Tibial nerve (tissue), 4 donors: Measurements from ENCODE around the gene CCDC9B. TPM values are rescaled to one million over a fixed set of nuclear protein-coding genes. Genes with fewer than 3 reads are reported as not detected.

Experiments used
- DNase-seq, 2 donors: peaks; one replicate each; pipeline ENCODE4 v3.0.0-alpha.2; 2019; ENCODE audit warnings: low spot score in 2 of 2
- H3K27ac ChIP-seq, 4 donors: fragments of 200-600 bp; sonication (generic) in 3 of 4; one replicate each; pipeline ENCODE4 v1.5.1; 2017 to 2019; ENCODE audit warnings: mild to moderate bottlenecking in 1 of 4
- H3K27me3 ChIP-seq, 2 donors: fragments of 200-600 bp; sonication (generic) in 1 of 2; one replicate each; pipeline versions ENCODE4 v1.5.1 to v1.6.0; 2017 to 2019
- H3K36me3 ChIP-seq, 3 donors: fragments of 200-600 bp; sonication (generic); one replicate each; pipeline ENCODE4 v1.5.1; 2018 to 2019
- H3K4me1 ChIP-seq, 4 donors: fragments of 200-600 bp; sonication (generic) in 3 of 4; one replicate each; pipeline ENCODE4 v1.5.1; 2017 to 2019
- H3K4me3 ChIP-seq, 4 donors: fragments of 200-600 bp; sonication (generic) in 3 of 4; one replicate each; pipeline ENCODE4 v1.5.1; 2017 to 2019; ENCODE audit warnings: mild to moderate bottlenecking in 1 of 4, moderate library complexity in 1 of 4
- H3K9me3 ChIP-seq, 4 donors: fragments of 200-600 bp; sonication (generic) in 3 of 4; one replicate each; pipeline ENCODE4 v1.5.1; 2017 to 2019
- EP300 ChIP-seq, 2 donors: sonication (generic); formaldehyde crosslinking; IDR thresholded peaks; one replicate each; pipeline ENCODE4 v1.6.1; 2017; ENCODE audit warnings: antibody characterized with exemption in 2 of 2, mild to moderate bottlenecking in 1 of 2
- POLR2A ChIP-seq, 2 donors: fragments of 450-650 bp; IDR thresholded peaks; one replicate each; pipeline ENCODE4 v1.6.1; 2017; ENCODE audit warnings: antibody characterized with exemption in 2 of 2, mild to moderate bottlenecking in 2 of 2, moderate library complexity in 2 of 2
- WGBS, 2 donors: methylation state at CpG; one replicate each; pipeline ENCODE4 v1.1.5; 2018; 5-methylcytosine and 5-hydroxymethylcytosine counted together
- total RNA-seq, 4 donors: library from RNA; depleted of rRNA; stranded (reverse); fragments of >200 nt; gene quantifications; one replicate each; pipeline ENCODE4 v1.1.0, GENCODE V29; 2016
- TF ChIP-seq, protein P1 (sequence below), 5 experiments: fragments of 200-600 bp in 3 of 5; fragments of 450-650 bp in 2 of 5; sonication (generic) in 3 of 5; IDR thresholded peaks; one replicate each; pipeline ENCODE4 v1.5.1; 2016 to 2019; ENCODE audit warnings: antibody characterized with exemption in 5 of 5, mild to moderate bottlenecking in 3 of 5, moderate library complexity in 2 of 5

The CCDC9B gene
- total RNA-seq, 4 donors from 2014 or later, result 19.3 to 22.8 (median 21.2) TPM

GRCh38 chr15:40282147-40282868, 58.4 kb downstream of the CCDC9B start:
- no peak for DNase-seq
- 2% methylated on average over 35 to 70 of the region's 92 CpGs for WGBS, 2 donors

GRCh38 chr15:40281801-40282146, 59.0 kb downstream of the CCDC9B start:
- no peaks in the 10 kb centered on the region for H3K36me3 ChIP-seq
- H3K27ac ChIP-seq, result no peak overlapping the region
- H3K9me3 ChIP-seq, result no peaks in the 10 kb centered on the region
- peaks cover 0 to 46% (median 20%) of the 10 kb centered on the region in 4 donors for H3K4me1 ChIP-seq
- 0 to 8% methylated on average over 6 to 29 of the region's 51 CpGs for WGBS, 2 donors
- peaks cover 0 to 79% of the 10 kb centered on the region in 2 donors for H3K27me3 ChIP-seq
- H3K4me3 ChIP-seq, result peak overlapping the region in 3 of 4 donors; percentile 20 to 50 (median 49)
- TF ChIP-seq POLR2A (IDR thresholded peaks at IDR 0.05), result no peak
- no peak for DNase-seq

More at GRCh38 chr15:40282147-40282868, 58.4 kb downstream of the CCDC9B start:
- H3K9me3 ChIP-seq, result no peaks in the 10 kb centered on the region
- H3K4me3 ChIP-seq, result peak overlapping the region; percentile 20 to 50 (median 40)
- H3K36me3 ChIP-seq, result no peaks in the 10 kb centered on the region
- no peak for TF ChIP-seq EP300 (IDR thresholded peaks at IDR 0.05)
- TF ChIP-seq, protein P1, sequence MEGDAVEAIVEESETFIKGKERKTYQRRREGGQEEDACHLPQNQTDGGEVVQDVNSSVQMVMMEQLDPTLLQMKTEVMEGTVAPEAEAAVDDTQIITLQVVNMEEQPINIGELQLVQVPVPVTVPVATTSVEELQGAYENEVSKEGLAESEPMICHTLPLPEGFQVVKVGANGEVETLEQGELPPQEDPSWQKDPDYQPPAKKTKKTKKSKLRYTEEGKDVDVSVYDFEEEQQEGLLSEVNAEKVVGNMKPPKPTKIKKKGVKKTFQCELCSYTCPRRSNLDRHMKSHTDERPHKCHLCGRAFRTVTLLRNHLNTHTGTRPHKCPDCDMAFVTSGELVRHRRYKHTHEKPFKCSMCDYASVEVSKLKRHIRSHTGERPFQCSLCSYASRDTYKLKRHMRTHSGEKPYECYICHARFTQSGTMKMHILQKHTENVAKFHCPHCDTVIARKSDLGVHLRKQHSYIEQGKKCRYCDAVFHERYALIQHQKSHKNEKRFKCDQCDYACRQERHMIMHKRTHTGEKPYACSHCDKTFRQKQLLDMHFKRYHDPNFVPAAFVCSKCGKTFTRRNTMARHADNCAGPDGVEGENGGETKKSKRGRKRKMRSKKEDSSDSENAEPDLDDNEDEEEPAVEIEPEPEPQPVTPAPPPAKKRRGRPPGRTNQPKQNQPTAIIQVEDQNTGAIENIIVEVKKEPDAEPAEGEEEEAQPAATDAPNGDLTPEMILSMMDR (IDR thresholded peaks at IDR 0.05), result peak in 2 of 5 experiments; percentile 33 to 37
- peaks cover 0 to 46% (median 20%) of the 10 kb centered on the region in 4 donors for H3K4me1 ChIP-seq
- no peak overlapping the region for H3K27ac ChIP-seq
- peaks cover 0 to 76% of the 10 kb centered on the region in 2 donors for H3K27me3 ChIP-seq

Other genes starting within 250 kb of the CCDC9B start
- gene BMF, start 232.1 kb downstream of the CCDC9B start, total RNA-seq, result 1 to 10 TPM; 2.7 to 6.3 (median 4.2) TPM
- 1 to 10 TPM in 2 of 4 donors, under 1 TPM in 1, not detected in 1; 0.22 to 6.9 (median 3.9) TPM for gene BUB1B, start 179.9 kb downstream of the CCDC9B start, total RNA-seq
- 1 to 10 TPM in 1 of 4 donors, under 1 TPM in 1, not detected in 2; 0.84 to 2.0 TPM for gene PAK6, start 101.9 kb downstream of the CCDC9B start, total RNA-seq
- gene ANKRD63, start 57.9 kb downstream of the CCDC9B start, total RNA-seq, result not detected
- gene PLCB2, start 33.0 kb downstream of the CCDC9B start, total RNA-seq, result 10 to 100 TPM; 14.9 to 42.3 (median 17.0) TPM
- 10 to 100 TPM; 13.8 to 25.9 (median 20.5) TPM for gene INAFM2, start 17.2 kb downstream of the CCDC9B start, total RNA-seq
- gene PHGR1, start 10.1 kb upstream of the CCDC9B start, total RNA-seq, result not detected
- gene DISP2, start 17.3 kb upstream of the CCDC9B start, total RNA-seq, result under 1 TPM; under 0.01 to 0.22 (median 0.10) TPM
- gene KNSTRN, start 41.8 kb upstream of the CCDC9B start, total RNA-seq, result 1 to 10 TPM; 3.3 to 7.1 (median 4.2) TPM
- gene IVD, start 64.9 kb upstream of the CCDC9B start, total RNA-seq, result 10 to 100 TPM; 62.8 to 88.6 (median 76.7) TPM
- gene BAHD1, start 100.0 kb upstream of the CCDC9B start, total RNA-seq, result 10 to 100 TPM; 12.3 to 25.5 (median 16.2) TPM
- 10 to 100 TPM in 3 of 4 donors, 1 to 10 TPM in 1; 5.7 to 27.8 (median 15.4) TPM for gene CHST14, start 130.0 kb upstream of the CCDC9B start, total RNA-seq
- gene CCDC32, start 224.1 kb upstream of the CCDC9B start, total RNA-seq, result 10 to 100 TPM; 21.6 to 43.9 (median 33.0) TPM
- 10 to 100 TPM in 1 of 4 donors, 1 to 10 TPM in 3; 4.3 to 11.4 (median 8.3) TPM for gene RPUSD2, start 228.4 kb upstream of the CCDC9B start, total RNA-seq